Neural cell (in vitro differentiated cells): ENCODE results near the gene PUM2. TPM values are rescaled to one million over a fixed set of nuclear protein-coding genes. Genes with fewer than 3 reads are reported as not detected.

Experiments
- H2AFZ ChIP-seq: fragments of 200-600, 300-800 bp; sonication (generic), shearing (Covaris generic); 2 replicates; pipeline ENCODE4 v1.6.0; 2014; ENCODE audit warnings: low read depth, mild to moderate bottlenecking, antibody characterized with exemption, low read length, moderate library complexity
- H3F3A ChIP-seq: fragments of 200-600 bp; shearing (Covaris generic); 2 replicates; pipeline ENCODE4 v1.6.1; 2016; ENCODE audit warnings: mild to moderate bottlenecking, moderate library complexity, mixed read lengths, antibody characterized with exemption, low read length; ENCODE audit not compliant: insufficient read depth, poor library complexity, severe bottlenecking
- H3K27ac ChIP-seq: fragments of 200-600, 300-800 bp; sonication (generic), shearing (Covaris generic); 2 replicates; pipeline ENCODE4 v1.5.1; 2014; ENCODE audit warnings: mild to moderate bottlenecking, low read length, moderate library complexity
- H3K27me3 ChIP-seq: fragments of 300-800, 200-600 bp; sonication (generic), shearing (Covaris generic); 2 replicates; pipeline ENCODE4 v1.6.0; 2014; ENCODE audit warnings: mild to moderate bottlenecking, low read depth, low read length, moderate library complexity; ENCODE audit not compliant: insufficient read depth
- H3K36me3 ChIP-seq: fragments of 300-800, 200-600 bp; sonication (generic), shearing (Covaris generic); 2 replicates; pipeline ENCODE4 v1.5.1; 2014; ENCODE audit warnings: mild to moderate bottlenecking, antibody characterized with exemption, low read length, moderate library complexity; ENCODE audit not compliant: insufficient read depth
- H3K4me2 ChIP-seq: fragments of 300-800, 200-600 bp; sonication (generic), shearing (Covaris generic); 2 replicates; pipeline ENCODE4 v1.6.0; 2014; ENCODE audit warnings: mild to moderate bottlenecking, low read length
- H3K4me3 ChIP-seq: fragments of 300-800, 200-600 bp; sonication (generic), shearing (Covaris generic); 2 replicates; pipeline ENCODE4 v1.5.1; 2014; ENCODE audit warnings: mild to moderate bottlenecking, low read length, moderate library complexity
- H3K79me2 ChIP-seq: fragments of 200-600 bp; shearing (Covaris generic); replicated peaks from 2 replicates; pipeline ENCODE4 v1.6.0; 2014; ENCODE audit warnings: mild to moderate bottlenecking, low read length, moderate library complexity; ENCODE audit not compliant: insufficient read depth
- H3K9ac ChIP-seq: fragments of 300-800, 200-600 bp; sonication (generic), shearing (Covaris generic); 2 replicates; pipeline ENCODE4 v1.6.1; 2016; ENCODE audit warnings: mild to moderate bottlenecking, low read length, mixed read lengths
- H3K9me2 ChIP-seq: fragments of 200-600 bp; shearing (Covaris generic); 2 replicates; pipeline ENCODE4 v1.6.1; 2016; ENCODE audit warnings: mild to moderate bottlenecking, low read length, mixed read lengths; ENCODE audit not compliant: insufficient read depth
- H3K9me3 ChIP-seq: fragments of 200-600, 300-800 bp; sonication (generic), shearing (Covaris generic); 2 replicates; pipeline ENCODE4 v1.6.1; 2016; ENCODE audit warnings: mild to moderate bottlenecking, mixed run types, low read length, moderate library complexity, mixed read lengths
- H4K20me1 ChIP-seq: fragments of 200-600 bp; shearing (Covaris generic); 2 replicates; pipeline ENCODE4 v1.6.1; 2016; ENCODE audit warnings: mild to moderate bottlenecking, mixed run types; ENCODE audit not compliant: insufficient read depth
- CTCF ChIP-seq: fragments of 450-650 bp; IDR thresholded peaks from 2 replicates; pipeline ENCODE4 v1.5.1; 2014; ENCODE audit warnings: antibody characterized with exemption, mild to moderate bottlenecking, moderate library complexity; ENCODE audit not compliant: poor library complexity, severe bottlenecking
- EP300 ChIP-seq: fragments of 450-650 bp; conservative IDR thresholded peaks from 2 replicates; pipeline ENCODE4 v1.6.1; 2014; ENCODE audit warnings: antibody characterized with exemption, mild to moderate bottlenecking, moderate library complexity; ENCODE audit not compliant: poor library complexity, severe bottlenecking
- EZH2 ChIP-seq: fragments of 200-600, 300-800 bp; shearing (Covaris generic), sonication (generic); IDR thresholded peaks from 2 replicates; pipeline ENCODE4 v1.6.1; 2014; ENCODE audit warnings: antibody characterized with exemption, low read length, borderline replicate concordance, mild to moderate bottlenecking; ENCODE audit not compliant: insufficient read depth, poor library complexity, severe bottlenecking
- MXI1 ChIP-seq: fragments of 450-650 bp; conservative IDR thresholded peaks from 2 replicates; pipeline ENCODE4 v1.6.1; 2014; ENCODE audit warnings: antibody characterized with exemption, mild to moderate bottlenecking; ENCODE audit not compliant: poor library complexity, severe bottlenecking
- POLR2AphosphoS5 ChIP-seq: IDR thresholded peaks from 2 replicates; pipeline ENCODE4 v1.6.1; 2012
- RAD21 ChIP-seq: fragments of 450-650 bp; conservative IDR thresholded peaks from 2 replicates; pipeline ENCODE4 v1.6.1; 2014; ENCODE audit warnings: antibody characterized with exemption, mild to moderate bottlenecking, moderate library complexity
- REST ChIP-seq: IDR thresholded peaks from 2 replicates; pipeline ENCODE4 v1.6.1; 2012; ENCODE audit warnings: borderline replicate concordance
- SMC3 ChIP-seq: fragments of 450-650 bp; conservative IDR thresholded peaks from 2 replicates; pipeline ENCODE4 v1.6.1; 2014; ENCODE audit warnings: antibody characterized with exemption, mild to moderate bottlenecking, moderate library complexity; ENCODE audit not compliant: poor library complexity
- TAF1 ChIP-seq: IDR thresholded peaks from 2 replicates; pipeline ENCODE4 v1.6.1; 2012; ENCODE audit warnings: low read depth
- polyA plus RNA-seq: library from polyadenylated mRNA; depleted of rRNA; stranded (reverse); fragments of >200 nt; gene quantifications from 2 replicates; pipeline ENCODE4 v1.2.3, GENCODE V29; 2014

The PUM2 gene
- polyA plus RNA-seq, 1 donor from 2014 or later = 37.0 TPM

GRCh38 chr2:20242727-20243377, 107.8 kb downstream of the PUM2 start:
- H2AFZ ChIP-seq = no peak overlapping the region

More at GRCh38 chr2:20242727-20243377, 107.8 kb downstream of the PUM2 start:
- H4K20me1 ChIP-seq = no peaks in the 10 kb centered on the region
- TF ChIP-seq MXI1 (no peak), POLR2AphosphoS5 (no peak), SMC3 (no peak), RAD21 (no peak), EP300 (no peak), EZH2 (no peak), REST (no peak), TAF1 (no peak), CTCF (no peak)
- no peaks in the 10 kb centered on the region for H3K9me3 ChIP-seq
- no peak overlapping the region for H3K9ac ChIP-seq
- no peak overlapping the region for H3K4me3 ChIP-seq
- H3K36me3 ChIP-seq = no peaks in the 10 kb centered on the region
- H3K27ac ChIP-seq = no peak overlapping the region
- no peaks in the 10 kb centered on the region for H3K9me2 ChIP-seq
- no peaks in the 10 kb centered on the region for H3K27me3 ChIP-seq
- H3K4me2 ChIP-seq = no peak overlapping the region
- H3F3A ChIP-seq = no peaks in the 10 kb centered on the region
- H3K79me2 ChIP-seq = no peaks in the 10 kb centered on the region
